Neural cell (in vitro differentiated cells): ENCODE data around the gene CFAP20DC. TPM values are rescaled to one million over a fixed set of nuclear protein-coding genes. Genes with fewer than 3 reads are reported as not detected.

Experiments
- H2AFZ ChIP-seq: fragments of 200-600, 300-800 bp; sonication (generic), shearing (Covaris generic); 2 replicates; pipeline ENCODE4 v1.6.0; 2014; ENCODE audit warnings: low read depth, mild to moderate bottlenecking, antibody characterized with exemption, low read length, moderate library complexity
- H3F3A ChIP-seq: fragments of 200-600 bp; shearing (Covaris generic); 2 replicates; pipeline ENCODE4 v1.6.1; 2016; ENCODE audit warnings: mild to moderate bottlenecking, moderate library complexity, mixed read lengths, antibody characterized with exemption, low read length; ENCODE audit not compliant: insufficient read depth, poor library complexity, severe bottlenecking
- H3K27ac ChIP-seq: fragments of 200-600, 300-800 bp; sonication (generic), shearing (Covaris generic); 2 replicates; pipeline ENCODE4 v1.5.1; 2014; ENCODE audit warnings: mild to moderate bottlenecking, low read length, moderate library complexity
- H3K27me3 ChIP-seq: fragments of 300-800, 200-600 bp; sonication (generic), shearing (Covaris generic); 2 replicates; pipeline ENCODE4 v1.6.0; 2014; ENCODE audit warnings: mild to moderate bottlenecking, low read depth, low read length, moderate library complexity; ENCODE audit not compliant: insufficient read depth
- H3K36me3 ChIP-seq: fragments of 300-800, 200-600 bp; sonication (generic), shearing (Covaris generic); 2 replicates; pipeline ENCODE4 v1.5.1; 2014; ENCODE audit warnings: mild to moderate bottlenecking, antibody characterized with exemption, low read length, moderate library complexity; ENCODE audit not compliant: insufficient read depth
- H3K4me2 ChIP-seq: fragments of 300-800, 200-600 bp; sonication (generic), shearing (Covaris generic); 2 replicates; pipeline ENCODE4 v1.6.0; 2014; ENCODE audit warnings: mild to moderate bottlenecking, low read length
- H3K4me3 ChIP-seq: fragments of 300-800, 200-600 bp; sonication (generic), shearing (Covaris generic); 2 replicates; pipeline ENCODE4 v1.5.1; 2014; ENCODE audit warnings: mild to moderate bottlenecking, low read length, moderate library complexity
- H3K79me2 ChIP-seq: fragments of 200-600 bp; shearing (Covaris generic); replicated peaks from 2 replicates; pipeline ENCODE4 v1.6.0; 2014; ENCODE audit warnings: mild to moderate bottlenecking, low read length, moderate library complexity; ENCODE audit not compliant: insufficient read depth
- H3K9ac ChIP-seq: fragments of 300-800, 200-600 bp; sonication (generic), shearing (Covaris generic); 2 replicates; pipeline ENCODE4 v1.6.1; 2016; ENCODE audit warnings: mild to moderate bottlenecking, low read length, mixed read lengths
- H3K9me2 ChIP-seq: fragments of 200-600 bp; shearing (Covaris generic); 2 replicates; pipeline ENCODE4 v1.6.1; 2016; ENCODE audit warnings: mild to moderate bottlenecking, low read length, mixed read lengths; ENCODE audit not compliant: insufficient read depth
- H3K9me3 ChIP-seq: fragments of 200-600, 300-800 bp; sonication (generic), shearing (Covaris generic); 2 replicates; pipeline ENCODE4 v1.6.1; 2016; ENCODE audit warnings: mild to moderate bottlenecking, mixed run types, low read length, moderate library complexity, mixed read lengths
- H4K20me1 ChIP-seq: fragments of 200-600 bp; shearing (Covaris generic); 2 replicates; pipeline ENCODE4 v1.6.1; 2016; ENCODE audit warnings: mild to moderate bottlenecking, mixed run types; ENCODE audit not compliant: insufficient read depth
- EP300 ChIP-seq: fragments of 450-650 bp; conservative IDR thresholded peaks from 2 replicates; pipeline ENCODE4 v1.6.1; 2014; ENCODE audit warnings: antibody characterized with exemption, mild to moderate bottlenecking, moderate library complexity; ENCODE audit not compliant: poor library complexity, severe bottlenecking
- EZH2 ChIP-seq: fragments of 200-600, 300-800 bp; shearing (Covaris generic), sonication (generic); IDR thresholded peaks from 2 replicates; pipeline ENCODE4 v1.6.1; 2014; ENCODE audit warnings: antibody characterized with exemption, low read length, borderline replicate concordance, mild to moderate bottlenecking; ENCODE audit not compliant: insufficient read depth, poor library complexity, severe bottlenecking
- MXI1 ChIP-seq: fragments of 450-650 bp; conservative IDR thresholded peaks from 2 replicates; pipeline ENCODE4 v1.6.1; 2014; ENCODE audit warnings: antibody characterized with exemption, mild to moderate bottlenecking; ENCODE audit not compliant: poor library complexity, severe bottlenecking
- POLR2AphosphoS5 ChIP-seq: IDR thresholded peaks from 2 replicates; pipeline ENCODE4 v1.6.1; 2012
- RAD21 ChIP-seq: fragments of 450-650 bp; conservative IDR thresholded peaks from 2 replicates; pipeline ENCODE4 v1.6.1; 2014; ENCODE audit warnings: antibody characterized with exemption, mild to moderate bottlenecking, moderate library complexity
- SMC3 ChIP-seq: fragments of 450-650 bp; conservative IDR thresholded peaks from 2 replicates; pipeline ENCODE4 v1.6.1; 2014; ENCODE audit warnings: antibody characterized with exemption, mild to moderate bottlenecking, moderate library complexity; ENCODE audit not compliant: poor library complexity
- TAF1 ChIP-seq: IDR thresholded peaks from 2 replicates; pipeline ENCODE4 v1.6.1; 2012; ENCODE audit warnings: low read depth
- polyA plus RNA-seq: library from polyadenylated mRNA; depleted of rRNA; stranded (reverse); fragments of >200 nt; gene quantifications from 2 replicates; pipeline ENCODE4 v1.2.3, GENCODE V29; 2014
- TF ChIP-seq, protein P1 (sequence below): fragments of 450-650 bp; IDR thresholded peaks from 2 replicates; pipeline ENCODE4 v1.5.1; 2014; ENCODE audit warnings: antibody characterized with exemption, mild to moderate bottlenecking, moderate library complexity; ENCODE audit not compliant: poor library complexity, severe bottlenecking
- TF ChIP-seq, protein P2 (sequence below): IDR thresholded peaks from 2 replicates; pipeline ENCODE4 v1.6.1; 2012; ENCODE audit warnings: borderline replicate concordance

Gene CFAP20DC
- polyA plus RNA-seq, 1 donor from 2014 or later = not detected

DNA sequence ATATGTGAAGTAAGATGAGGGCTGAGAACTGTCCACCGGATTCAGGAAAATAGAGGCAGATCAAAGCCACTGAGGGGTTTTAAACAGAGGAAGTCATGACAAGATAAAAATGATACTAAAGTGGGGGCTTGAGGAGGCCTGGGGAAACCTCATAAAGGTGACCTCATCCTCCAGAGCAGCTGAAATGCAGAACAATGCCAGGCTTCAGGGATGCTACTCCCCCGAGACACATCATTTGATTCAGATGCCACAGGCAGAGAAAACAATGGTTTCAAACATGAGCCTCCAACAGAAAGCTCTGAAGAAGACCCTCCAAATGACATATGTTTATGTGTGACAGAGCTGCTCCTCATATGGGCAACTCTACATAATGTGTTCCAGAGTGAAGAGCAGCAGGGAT lies 6.4 kb downstream of the CFAP20DC start:
- H3F3A ChIP-seq = no peaks in the 10 kb centered on the region
- H3K9ac ChIP-seq = no peak overlapping the region
- no peak overlapping the region for H2AFZ ChIP-seq

DNA sequence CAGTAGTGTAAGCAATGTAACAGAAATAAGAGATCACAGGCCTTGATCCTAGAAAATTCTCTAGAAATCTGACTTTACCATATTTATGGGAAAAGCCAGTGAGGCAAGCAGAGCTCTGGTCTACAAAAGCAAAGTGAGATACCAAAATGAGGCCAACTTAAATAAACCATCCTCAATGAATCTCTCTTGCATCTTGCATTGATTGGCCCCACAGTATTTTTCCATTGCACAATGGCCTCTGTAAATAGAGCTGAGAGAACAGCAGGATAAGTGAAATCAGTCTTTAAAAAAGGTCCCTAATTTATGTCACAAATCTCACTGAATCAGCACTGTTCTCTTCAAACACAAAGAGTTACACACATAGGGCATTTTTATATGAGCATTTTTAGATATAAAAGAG lies 8.9 kb downstream of the CFAP20DC start:
- H3K4me2 ChIP-seq = no peak overlapping the region
- H4K20me1 ChIP-seq = no peaks in the 10 kb centered on the region
- no peak overlapping the region for H3K27ac ChIP-seq
- TF ChIP-seq TAF1 (no peak), SMC3 (no peak), EZH2 (no peak), RAD21 (no peak), EP300 (no peak), POLR2AphosphoS5 (no peak), MXI1 (no peak)
- TF ChIP-seq, protein P1, sequence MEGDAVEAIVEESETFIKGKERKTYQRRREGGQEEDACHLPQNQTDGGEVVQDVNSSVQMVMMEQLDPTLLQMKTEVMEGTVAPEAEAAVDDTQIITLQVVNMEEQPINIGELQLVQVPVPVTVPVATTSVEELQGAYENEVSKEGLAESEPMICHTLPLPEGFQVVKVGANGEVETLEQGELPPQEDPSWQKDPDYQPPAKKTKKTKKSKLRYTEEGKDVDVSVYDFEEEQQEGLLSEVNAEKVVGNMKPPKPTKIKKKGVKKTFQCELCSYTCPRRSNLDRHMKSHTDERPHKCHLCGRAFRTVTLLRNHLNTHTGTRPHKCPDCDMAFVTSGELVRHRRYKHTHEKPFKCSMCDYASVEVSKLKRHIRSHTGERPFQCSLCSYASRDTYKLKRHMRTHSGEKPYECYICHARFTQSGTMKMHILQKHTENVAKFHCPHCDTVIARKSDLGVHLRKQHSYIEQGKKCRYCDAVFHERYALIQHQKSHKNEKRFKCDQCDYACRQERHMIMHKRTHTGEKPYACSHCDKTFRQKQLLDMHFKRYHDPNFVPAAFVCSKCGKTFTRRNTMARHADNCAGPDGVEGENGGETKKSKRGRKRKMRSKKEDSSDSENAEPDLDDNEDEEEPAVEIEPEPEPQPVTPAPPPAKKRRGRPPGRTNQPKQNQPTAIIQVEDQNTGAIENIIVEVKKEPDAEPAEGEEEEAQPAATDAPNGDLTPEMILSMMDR = no peak
- TF ChIP-seq, protein P2, sequence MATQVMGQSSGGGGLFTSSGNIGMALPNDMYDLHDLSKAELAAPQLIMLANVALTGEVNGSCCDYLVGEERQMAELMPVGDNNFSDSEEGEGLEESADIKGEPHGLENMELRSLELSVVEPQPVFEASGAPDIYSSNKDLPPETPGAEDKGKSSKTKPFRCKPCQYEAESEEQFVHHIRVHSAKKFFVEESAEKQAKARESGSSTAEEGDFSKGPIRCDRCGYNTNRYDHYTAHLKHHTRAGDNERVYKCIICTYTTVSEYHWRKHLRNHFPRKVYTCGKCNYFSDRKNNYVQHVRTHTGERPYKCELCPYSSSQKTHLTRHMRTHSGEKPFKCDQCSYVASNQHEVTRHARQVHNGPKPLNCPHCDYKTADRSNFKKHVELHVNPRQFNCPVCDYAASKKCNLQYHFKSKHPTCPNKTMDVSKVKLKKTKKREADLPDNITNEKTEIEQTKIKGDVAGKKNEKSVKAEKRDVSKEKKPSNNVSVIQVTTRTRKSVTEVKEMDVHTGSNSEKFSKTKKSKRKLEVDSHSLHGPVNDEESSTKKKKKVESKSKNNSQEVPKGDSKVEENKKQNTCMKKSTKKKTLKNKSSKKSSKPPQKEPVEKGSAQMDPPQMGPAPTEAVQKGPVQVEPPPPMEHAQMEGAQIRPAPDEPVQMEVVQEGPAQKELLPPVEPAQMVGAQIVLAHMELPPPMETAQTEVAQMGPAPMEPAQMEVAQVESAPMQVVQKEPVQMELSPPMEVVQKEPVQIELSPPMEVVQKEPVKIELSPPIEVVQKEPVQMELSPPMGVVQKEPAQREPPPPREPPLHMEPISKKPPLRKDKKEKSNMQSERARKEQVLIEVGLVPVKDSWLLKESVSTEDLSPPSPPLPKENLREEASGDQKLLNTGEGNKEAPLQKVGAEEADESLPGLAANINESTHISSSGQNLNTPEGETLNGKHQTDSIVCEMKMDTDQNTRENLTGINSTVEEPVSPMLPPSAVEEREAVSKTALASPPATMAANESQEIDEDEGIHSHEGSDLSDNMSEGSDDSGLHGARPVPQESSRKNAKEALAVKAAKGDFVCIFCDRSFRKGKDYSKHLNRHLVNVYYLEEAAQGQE = no peak
- no peak overlapping the region for H3K9ac ChIP-seq
- no peaks in the 10 kb centered on the region for H3K9me3 ChIP-seq
- no peaks in the 10 kb centered on the region for H3K36me3 ChIP-seq
- no peak overlapping the region for H2AFZ ChIP-seq
- no peaks in the 10 kb centered on the region for H3F3A ChIP-seq
- H3K4me3 ChIP-seq = no peak overlapping the region
- H3K79me2 ChIP-seq = no peaks in the 10 kb centered on the region
- no peaks in the 10 kb centered on the region for H3K27me3 ChIP-seq
- no peaks in the 10 kb centered on the region for H3K9me2 ChIP-seq

More for the DNA sequence above, 6.4 kb downstream of the CFAP20DC start:
- no peak overlapping the region for H3K4me2 ChIP-seq
- H3K27me3 ChIP-seq = no peaks in the 10 kb centered on the region
- no peaks in the 10 kb centered on the region for H4K20me1 ChIP-seq
- H3K4me3 ChIP-seq = no peak overlapping the region
- no peaks in the 10 kb centered on the region for H3K9me3 ChIP-seq
- TF ChIP-seq, protein P2 = no peak
- TF ChIP-seq RAD21 = no peak
- no peak for TF ChIP-seq EZH2
- TF ChIP-seq EP300 = no peak
- no peak for TF ChIP-seq SMC3
- no peak for TF ChIP-seq POLR2AphosphoS5
- TF ChIP-seq, protein P1 = no peak
- TF ChIP-seq TAF1 = no peak
- TF ChIP-seq MXI1 = no peak
- H3K79me2 ChIP-seq = no peaks in the 10 kb centered on the region
- no peaks in the 10 kb centered on the region for H3K36me3 ChIP-seq
- H3K9me2 ChIP-seq = no peaks in the 10 kb centered on the region
- no peak overlapping the region for H3K27ac ChIP-seq
